GM12878 (cell line): ENCODE data around the gene ATG101. TPM values are rescaled to one million over a fixed set of nuclear protein-coding genes. Genes with fewer than 3 reads are reported as not detected.
"Not testable (repeated sequence)": the region's sequence is repeated elsewhere in the genome, so short reads cannot be mapped to it uniquely, and the experiment has no call there.

Experiments used
- ATAC-seq: fragments of 200-7000 bp; cut with Tn5 transposase; 3 replicates; pipeline ENCODE4 v1.9.1; 2020; ENCODE audit warnings: mild to moderate bottlenecking, moderate library complexity
- BruUV-seq: library from RNA; stranded (reverse); fragments of 400-500 nt; replicated peaks from 2 replicates; lab custom pipeline; 2021; lab: Mats Ljungman, UMichigan
- CTCF ChIA-PET: fragments of 300-600 bp; sonication (Branson Sonifier 250); formaldehyde crosslinking; extraction: SDS; loops from one replicate; lab custom pipeline; 2021; ENCODE audit warnings: inconsistent platforms; lab: Yijun Ruan, JAX
- POLR2A ChIA-PET: fragments of 350-600 bp; formaldehyde crosslinking; extraction: SDS; loops from one replicate; lab custom pipeline; 2021; ENCODE audit warnings: inconsistent platforms; lab: Charles Lee
- RAD21 ChIA-PET: fragments of 300-600 bp; sonication (Branson Sonifier 250); formaldehyde crosslinking; loops from one replicate; lab custom pipeline; 2023; ENCODE audit warnings: antibody characterized with exemption; ENCODE audit not compliant: unreplicated experiment; lab: Charles Lee
- SMC1A ChIA-PET: fragments of 300-600 bp; sonication (Branson Sonifier 250); formaldehyde crosslinking; loops from one replicate; lab custom pipeline; 2023; ENCODE audit not compliant: unreplicated experiment, uncharacterized antibody; lab: Charles Lee
- DNase-seq: peaks from one replicate; pipeline ENCODE4 v3.0.0-alpha.2; 2011; ENCODE audit warnings: low read depth, low spot score
- FAIRE-seq: peaks from 3 replicates; lab custom pipeline; 2011; peaks lifted over from hg19 to GRCh38; lab: Jason Lieb, UNC
- H2AFZ ChIP-seq: 2 replicates; pipeline ENCODE4 v1.6.0; 2011; ENCODE audit warnings: low read depth, low read length, control low read depth; ENCODE audit not compliant: control insufficient read depth
- H3K27ac ChIP-seq: 2 replicates; pipeline ENCODE4 v1.5.1; 2011; ENCODE audit warnings: control low read depth; ENCODE audit not compliant: control insufficient read depth, insufficient read depth
- H3K27me3 ChIP-seq, 2 experiments: replicated peaks in 1 of 2; 2 replicates each; pipeline versions ENCODE4 v1.6.0 to v1.6.1; 2011; ENCODE audit warnings: low read length in 1 of 2; ENCODE audit not compliant: control insufficient read depth in 2 of 2, insufficient read depth in 2 of 2
- H3K36me3 ChIP-seq, 2 experiments: 2 replicates each; pipeline ENCODE4 v1.5.1; 2011; ENCODE audit warnings: low read length in 1 of 2; ENCODE audit not compliant: control insufficient read depth in 2 of 2, insufficient read depth in 2 of 2
- H3K4me1 ChIP-seq: 2 replicates; pipeline ENCODE4 v1.6.1; 2011; ENCODE audit warnings: mild to moderate bottlenecking, low read length, moderate library complexity, mixed read lengths; ENCODE audit not compliant: control insufficient read depth, insufficient read depth
- H3K4me2 ChIP-seq: 2 replicates; pipeline ENCODE4 v1.6.0; 2011; ENCODE audit warnings: control low read depth; ENCODE audit not compliant: control insufficient read depth, insufficient read depth
- H3K4me3 ChIP-seq: fragments of 200-600 bp; sonication (generic); 2 replicates; pipeline ENCODE4 v1.5.1; 2016
- H3K79me2 ChIP-seq: 2 replicates; pipeline ENCODE4 v1.6.0; 2011; ENCODE audit warnings: low read length; ENCODE audit not compliant: control insufficient read depth, insufficient read depth
- H3K9ac ChIP-seq: 2 replicates; pipeline ENCODE4 v1.8.0; 2011; ENCODE audit warnings: low read length, control low read depth, mixed read lengths; ENCODE audit not compliant: control insufficient read depth, insufficient read depth
- H3K9me3 ChIP-seq: replicated peaks from 3 replicates; pipeline ENCODE4 v1.5.1; 2011; ENCODE audit warnings: mild to moderate bottlenecking, low read length; ENCODE audit not compliant: control insufficient read depth, insufficient read depth
- H4K20me1 ChIP-seq: 2 replicates; pipeline ENCODE4 v1.6.0; 2011; ENCODE audit not compliant: control insufficient read depth, insufficient read depth
- ATF7 ChIP-seq: fragments of 450-650 bp; IDR thresholded peaks from 2 replicates; pipeline ENCODE4 v1.6.1; 2016; ENCODE audit warnings: low read depth, mild to moderate bottlenecking
- EED ChIP-seq: sonication (generic); IDR thresholded peaks from 2 replicates; pipeline ENCODE4 v1.6.1; 2016; ENCODE audit warnings: antibody characterized with exemption, low read depth
- JUNB ChIP-seq: IDR thresholded peaks from 2 replicates; pipeline ENCODE4 v1.6.1; 2016; ENCODE audit warnings: antibody characterized with exemption, mild to moderate bottlenecking
- MTA2 ChIP-seq: fragments of 450-650 bp; IDR thresholded peaks from 2 replicates; pipeline ENCODE4 v1.6.1; 2016; ENCODE audit warnings: low read depth, mild to moderate bottlenecking, moderate library complexity
- PKNOX1 ChIP-seq: fragments of 450-650 bp; IDR thresholded peaks from 2 replicates; pipeline ENCODE4 v1.6.1; 2016; ENCODE audit warnings: mild to moderate bottlenecking
- RUNX3 ChIP-seq: IDR thresholded peaks from 2 replicates; pipeline ENCODE4 v1.6.1; 2012; ENCODE audit warnings: low read length, inconsistent platforms
- SPI1 ChIP-seq: IDR thresholded peaks from 2 replicates; pipeline ENCODE4 v1.6.1; 2011; ENCODE audit warnings: low read depth, mild to moderate bottlenecking, low read length, moderate library complexity, borderline replicate concordance; ENCODE audit not compliant: insufficient read depth
- WGBS: methylation state at CpG from one replicate; pipeline ENCODE4 v1.1.6; 2016; ENCODE audit warnings: low lambda C conversion rate; ENCODE audit not compliant: insufficient replicate concordance, insufficient coverage; ENCODE audit errors: missing lambda C conversion rate; 5-methylcytosine and 5-hydroxymethylcytosine counted together
- in situ Hi-C: fragments of 300-500 bp; cut with MboI; formaldehyde crosslinking; loops from 9 replicates; pipeline ENCODE4 v1.14.3; 2018; ENCODE audit warnings: mixed read lengths
- intact Hi-C: fragments of 100-400 bp; cut with micrococcal nuclease; formaldehyde crosslinking; loops from one replicate; pipeline ENCODE4 v1.14.2; 2022; ENCODE audit not compliant: unreplicated experiment
- polyA plus RNA-seq, 11 experiments: library from polyadenylated mRNA; depleted of rRNA in 4 of 11; unstranded in 6 of 11; stranded (reverse) in 5 of 11; fragments of >200 nt; fragmentation: Nextera tagmentation in 4 of 11; fragmentation: Illumina TruSeq in 1 of 11; extraction: Ambion mirVana in 4 of 11; extraction: Trizol in 1 of 11; gene quantifications; 1 replicate in 1 of 11; 2 replicates in 10 of 11; pipeline versions ENCODE4 v1.2.1 to v1.2.3, GENCODE V29; 2011 to 2016; ENCODE audit warnings: inconsistent platforms in 2 of 11, missing spikeins in 2 of 11, low read depth in 1 of 11
- total RNA-seq, 4 experiments: library from RNA; depleted of rRNA in 3 of 4; stranded (reverse); fragments of >200 nt in 3 of 4; fragmentation: Illumina TruSeq in 1 of 4; extraction: Trizol in 1 of 4; gene quantifications; 2 replicates each; pipeline versions ENCODE4 v1.2.1 to v1.2.3, GENCODE V29; 2013 to 2021
- TF ChIP-seq, protein P1 (sequence below): fragments of 450-650 bp; IDR thresholded peaks from 2 replicates; pipeline ENCODE4 v1.6.1; 2017; ENCODE audit warnings: mild to moderate bottlenecking, low read depth, inconsistent platforms; ENCODE audit not compliant: poor library complexity, severe bottlenecking

The ATG101 gene
- total and polyA plus RNA-seq, 10 of the 15 experiments (the other 5 are each of a cell fraction or from before 2014, with no cell fraction given) = 2.7 to 49.8 (median 35.3) TPM

DNA sequence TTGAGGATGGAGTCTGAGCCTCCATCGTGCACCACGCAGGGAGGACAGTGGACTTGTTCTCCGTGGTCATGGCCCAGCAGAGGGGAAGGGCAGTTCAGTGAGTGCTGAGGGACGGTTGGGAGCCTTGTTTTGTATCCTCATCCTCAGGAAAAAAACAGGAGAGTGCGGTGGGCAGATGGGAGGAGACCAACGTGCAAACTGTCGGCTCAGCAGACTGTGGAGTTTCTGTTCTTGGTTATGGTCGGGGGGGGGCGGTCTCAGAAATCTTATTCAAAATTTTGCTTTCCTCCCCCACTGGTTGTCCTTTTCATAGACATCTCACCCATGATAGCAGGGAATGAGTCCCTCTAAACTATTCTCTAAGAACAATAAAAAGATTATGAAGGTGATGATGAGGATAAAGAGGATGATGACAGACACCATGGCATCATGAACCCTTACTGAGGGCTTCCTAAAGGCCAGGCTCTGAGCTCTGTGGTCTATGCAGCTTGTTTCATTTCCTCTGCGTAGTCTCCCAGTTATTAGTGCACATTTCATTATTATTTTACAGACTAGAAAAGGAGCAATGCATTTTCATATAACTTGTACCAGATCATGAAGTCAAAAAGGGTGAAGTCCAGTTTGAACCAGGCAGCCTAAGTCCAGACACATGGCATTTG, 34.8 kb downstream of the ATG101 start:
- Histone ChIP-seq H3K4me1 (peaks cover 13% of the 10 kb centered on the region), H3K4me2 (peak overlapping the region; percentile 74), H3K27ac (peak overlapping the region; percentile 44)
- FAIRE-seq, H3K9ac ChIP-seq, in situ Hi-C loops, POLR2A ChIA-PET, BruUV-seq, H3K9me3 ChIP-seq, ATAC-seq, H3K36me3 ChIP-seq, H3K79me2 ChIP-seq, H3K27me3 ChIP-seq, DNase-seq, H2AFZ ChIP-seq, H4K20me1 ChIP-seq: not testable (repeated sequence)
- RAD21 ChIA-PET = interaction anchor here (1.1 to 2.4 kb wide), 5 partner anchors 20 to 84 kb away, joined by 3 to 11 read pairs (median 4); no protein-coding TSS in a partner anchor
- CTCF ChIA-PET = interaction anchor here (0.7 to 4.5 kb wide), 9 partner anchors 12 to 111 kb away, joined by 3 to 33 read pairs (median 5); no protein-coding TSS in a partner anchor
- intact Hi-C loops = loop anchor here (1.0 kb wide), 1 partner anchor 14 kb away; no protein-coding TSS in a partner anchor
- SMC1A ChIA-PET = interaction anchor here (1.0 to 3.4 kb wide), 2 partner anchors 72 to 79 kb away, joined by 3 to 21 read pairs; no protein-coding TSS in a partner anchor
- WGBS = 2% methylated on average over 10 of the region's 10 CpGs
- TF ChIP-seq JUNB (peak; percentile 9; the same call in 1 of the 2 replicates), ATF7 (0 out of 2 replicates have a peak, but pooled peaks have one; percentile 39), EED (peak; percentile 61), PKNOX1 (0 out of 2 replicates have a peak, but pooled peaks have one; percentile 13), RUNX3 (peak; percentile 65; the same call in 1 of the 2 replicates), MTA2 (peak; percentile 18; the same call in 1 of the 2 replicates), SPI1 (peak; percentile 81)
- TF ChIP-seq, protein P1, sequence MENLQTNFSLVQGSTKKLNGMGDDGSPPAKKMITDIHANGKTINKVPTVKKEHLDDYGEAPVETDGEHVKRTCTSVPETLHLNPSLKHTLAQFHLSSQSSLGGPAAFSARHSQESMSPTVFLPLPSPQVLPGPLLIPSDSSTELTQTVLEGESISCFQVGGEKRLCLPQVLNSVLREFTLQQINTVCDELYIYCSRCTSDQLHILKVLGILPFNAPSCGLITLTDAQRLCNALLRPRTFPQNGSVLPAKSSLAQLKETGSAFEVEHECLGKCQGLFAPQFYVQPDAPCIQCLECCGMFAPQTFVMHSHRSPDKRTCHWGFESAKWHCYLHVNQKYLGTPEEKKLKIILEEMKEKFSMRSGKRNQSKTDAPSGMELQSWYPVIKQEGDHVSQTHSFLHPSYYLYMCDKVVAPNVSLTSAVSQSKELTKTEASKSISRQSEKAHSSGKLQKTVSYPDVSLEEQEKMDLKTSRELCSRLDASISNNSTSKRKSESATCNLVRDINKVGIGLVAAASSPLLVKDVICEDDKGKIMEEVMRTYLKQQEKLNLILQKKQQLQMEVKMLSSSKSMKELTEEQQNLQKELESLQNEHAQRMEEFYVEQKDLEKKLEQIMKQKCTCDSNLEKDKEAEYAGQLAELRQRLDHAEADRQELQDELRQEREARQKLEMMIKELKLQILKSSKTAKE = peak; percentile 52
- TF ChIP-seq, all 136 proteins: peak for 8; not testable (repeated sequence) for 128
- peak overlapping the region; percentile 31; the same call in 1 of the 2 replicates for H3K4me3 ChIP-seq
